Amniotic epithelial cell (primary cell): Measurements from ENCODE around the gene CRYZL1.
"Not testable (repeated sequence)": the region's sequence is repeated elsewhere in the genome, so short reads cannot be mapped to it uniquely, and the experiment has no call there.

Source experiments
- DNase-seq: peaks from one replicate; pipeline ENCODE4 v3.0.0-alpha.2; 2010; ENCODE audit warnings: low read depth

Gene CRYZL1

GRCh38 chr21:33641352-33642026 lies at the start of gene CRYZL1:
Gene CRYZL1 (minus strand): TSS chr21:33641741. CDS start chr21:33631551, 10,190 bp downstream.
- peak; percentile 100 for DNase-seq

DNA sequence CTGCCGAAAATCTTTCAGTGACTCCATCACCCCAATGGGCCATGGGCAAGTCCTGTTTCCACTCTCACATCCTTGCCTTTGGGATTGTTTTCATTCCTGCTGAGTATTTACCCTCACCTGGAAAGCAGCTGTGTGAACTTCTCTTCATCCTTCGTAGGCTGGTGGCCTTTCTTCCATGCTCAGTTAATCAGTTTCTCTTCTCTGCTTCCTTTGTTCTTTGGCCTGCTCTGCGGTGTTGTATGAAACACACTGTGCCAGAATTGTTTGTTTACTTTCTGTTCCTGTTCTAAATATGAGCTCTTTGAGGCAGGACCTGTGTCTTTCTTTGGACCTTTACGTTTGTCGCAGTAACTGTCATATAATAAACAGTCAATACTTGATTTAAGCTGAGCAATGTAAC lies 49.3 kb upstream of the CRYZL1 start:
- DNase-seq: no peak

- DNase-seq: no peak
Measured at GRCh38 chr21:33688353-33688752, 46.8 kb upstream of the CRYZL1 start.

- DNase-seq: no peak
Measured at GRCh38 chr21:33687634-33688033, 46.1 kb upstream of the CRYZL1 start.

DNA sequence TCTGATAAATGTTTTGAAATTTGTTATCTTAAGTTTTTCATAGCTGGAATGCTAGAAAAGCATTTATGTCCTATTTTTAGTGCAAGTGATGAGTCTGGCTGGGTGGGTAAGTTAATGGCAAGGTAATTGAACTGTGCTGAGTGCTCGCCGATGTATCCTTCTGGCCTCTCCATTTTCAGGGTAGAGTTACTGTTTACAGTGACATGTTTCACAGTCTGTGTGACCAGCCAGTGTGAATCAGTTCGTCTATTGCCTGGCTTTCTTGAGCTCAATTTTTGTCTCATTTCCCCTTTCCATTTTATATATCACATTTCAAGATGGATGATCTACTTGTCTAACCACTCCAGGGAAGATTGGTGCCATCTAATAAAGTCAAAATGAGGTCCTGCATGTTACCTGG lies 44.8 kb upstream of the CRYZL1 start:
- DNase-seq: no peak

- DNase-seq: peak; percentile 63
Measured at GRCh38 chr21:33685613-33686197, 44.2 kb upstream of the CRYZL1 start.

GRCh38 chr21:33684923-33685560 lies 43.5 kb upstream of the CRYZL1 start:
- DNase-seq: peak; percentile 65

DNA sequence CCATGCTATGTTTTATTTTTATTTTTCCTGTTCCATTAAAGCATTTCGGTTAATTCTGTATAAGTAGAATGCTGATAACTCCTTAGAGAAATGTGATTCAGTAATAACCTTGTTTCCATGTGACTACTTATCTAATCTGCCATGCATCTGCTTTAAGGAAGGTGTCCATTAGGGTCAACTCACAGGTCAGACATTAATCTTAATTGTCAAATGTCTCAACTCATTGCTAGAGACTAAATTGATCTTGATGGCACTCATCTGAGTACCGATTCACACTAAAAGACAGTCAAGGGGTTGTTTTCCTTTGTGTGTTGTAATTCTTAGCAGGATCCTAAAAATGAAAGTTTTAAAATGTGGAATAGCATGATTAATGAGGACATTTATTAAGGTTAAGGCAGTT lies 42.5 kb upstream of the CRYZL1 start:
- peak; percentile 16 for DNase-seq

- DNase-seq: peak; percentile 99
Measured at GRCh38 chr21:33682992-33683627, 41.6 kb upstream of the CRYZL1 start.

- DNase-seq: no peak
Measured at GRCh38 chr21:33680870-33681269, 39.3 kb upstream of the CRYZL1 start.

GRCh38 chr21:33677450-33677849 lies 35.9 kb upstream of the CRYZL1 start:
- DNase-seq: no peak

DNA sequence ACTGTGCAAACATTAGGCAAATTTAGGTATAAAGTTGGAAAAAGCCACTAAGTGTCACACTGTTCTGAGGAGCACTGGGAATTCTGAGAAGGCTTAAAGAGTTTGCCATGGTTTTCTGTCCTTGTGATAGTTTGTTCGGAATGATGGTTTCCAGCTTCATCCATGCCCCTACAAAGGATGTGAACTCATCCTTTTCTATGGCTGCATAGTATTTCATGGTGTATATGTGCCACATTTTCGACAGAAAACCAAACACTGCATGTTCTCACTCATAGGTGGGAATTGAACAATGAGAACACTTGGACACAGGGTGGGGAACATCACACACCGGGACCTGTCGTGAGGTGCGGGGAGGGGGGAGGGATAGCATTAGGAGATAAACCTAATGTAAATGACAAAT lies 35.1 kb upstream of the CRYZL1 start:
- not testable (repeated sequence) for DNase-seq

- no peak for DNase-seq
Measured at GRCh38 chr21:33674226-33674625, 32.7 kb upstream of the CRYZL1 start.

DNA sequence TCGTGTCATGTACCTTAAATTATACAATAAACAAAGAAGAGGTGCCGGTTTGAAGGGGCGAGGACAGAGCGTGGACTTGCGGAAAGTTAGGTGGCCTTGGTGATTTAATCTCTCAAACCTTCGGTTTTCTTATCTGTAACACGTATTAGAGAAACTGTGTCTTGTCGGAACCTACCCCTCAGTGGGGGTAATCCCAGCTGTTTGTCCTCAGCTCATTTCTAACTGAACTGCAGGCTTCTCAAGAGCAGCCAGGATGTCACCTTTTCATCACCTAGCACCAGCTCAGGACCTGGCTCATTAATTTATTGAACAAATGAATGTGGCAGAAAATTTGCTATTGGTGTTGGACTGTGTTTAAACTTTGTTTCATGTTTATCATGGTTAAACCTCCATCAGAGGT lies 31.9 kb upstream of the CRYZL1 start:
- DNase-seq: no peak

DNA sequence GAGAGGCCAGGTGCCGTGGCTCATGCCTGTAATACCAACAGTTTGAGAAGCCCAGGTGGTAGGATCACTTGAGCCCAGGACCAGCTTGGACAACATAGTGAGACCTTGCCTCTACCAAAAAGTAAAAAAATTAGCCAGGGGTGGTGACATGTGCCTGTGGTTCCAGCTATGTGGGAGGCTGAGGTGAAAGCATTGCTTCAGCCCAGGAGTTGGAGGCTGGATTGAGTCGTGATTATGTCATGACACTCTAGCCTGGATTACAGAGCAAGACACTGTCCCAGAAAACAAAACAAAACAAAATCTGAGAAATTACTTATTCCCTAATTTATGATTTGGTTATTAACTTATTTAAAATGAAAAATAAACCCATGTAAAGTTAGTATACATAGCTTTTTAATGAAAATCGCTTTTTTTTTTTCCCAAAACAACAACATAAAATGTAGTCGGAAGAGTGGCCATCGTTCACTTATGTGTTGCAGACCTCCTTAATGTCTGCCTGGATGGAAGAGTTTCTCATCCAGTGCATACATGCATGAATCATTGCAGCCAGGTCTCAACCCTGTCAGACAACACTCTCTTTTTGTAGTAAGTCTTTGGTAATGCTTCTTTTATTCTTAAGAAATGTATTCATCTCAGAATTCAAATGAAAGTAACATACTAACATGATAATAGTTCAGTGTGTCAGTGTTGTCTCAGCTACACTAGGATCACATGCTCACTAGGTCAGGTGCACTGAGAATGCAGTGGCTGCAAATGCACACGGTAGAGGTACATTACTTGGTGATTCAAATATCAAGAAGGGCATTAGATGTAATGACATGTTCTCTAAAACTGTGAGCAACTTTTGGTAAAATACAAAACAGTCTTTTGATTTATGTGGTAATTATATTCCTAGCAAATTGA lies 28.8 kb upstream of the CRYZL1 start:
- DNase-seq: peak; percentile 23

DNA sequence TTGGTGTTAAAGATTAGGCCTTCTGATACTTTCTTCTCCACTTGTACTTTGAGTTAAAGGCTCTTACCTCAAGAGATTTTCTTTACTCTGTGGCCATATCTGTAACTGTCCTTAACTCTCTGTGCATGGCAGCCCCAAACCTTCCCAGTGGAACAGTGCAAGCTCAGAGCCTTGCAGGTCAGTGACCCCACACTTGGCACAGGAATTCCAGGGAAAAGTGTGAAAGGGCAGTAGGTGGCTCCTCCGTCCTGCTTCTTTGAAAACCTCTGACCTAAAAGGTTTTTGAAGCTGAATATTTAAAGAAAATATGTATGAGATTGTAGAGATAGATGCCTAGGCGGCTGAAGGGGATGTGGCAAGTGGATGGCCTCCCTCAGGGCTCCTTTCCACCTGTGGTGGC lies 27.1 kb upstream of the CRYZL1 start:
- DNase-seq: no peak

GRCh38 chr21:33668180-33668579 lies 26.6 kb upstream of the CRYZL1 start:
- DNase-seq: peak; percentile 28

GRCh38 chr21:33667636-33668035 lies 26.1 kb upstream of the CRYZL1 start:
- DNase-seq: no peak

DNA sequence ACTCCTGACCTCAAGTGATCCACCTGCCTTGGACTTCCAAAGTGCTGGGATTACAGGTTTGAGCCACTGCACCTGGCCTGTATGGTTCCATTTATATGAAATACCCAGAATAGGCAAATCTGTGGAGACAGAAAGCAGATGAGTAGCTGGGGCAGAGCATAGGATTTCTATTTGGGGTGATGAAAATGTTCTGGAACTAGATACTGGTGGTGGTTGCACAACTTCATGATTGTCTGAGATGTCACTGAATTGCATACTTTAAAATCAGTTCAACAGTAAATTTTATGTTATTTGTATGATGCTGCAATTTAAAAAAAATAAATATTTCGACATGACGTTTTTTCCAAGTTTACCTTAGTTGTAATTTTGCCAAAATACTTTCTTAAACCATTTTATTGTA lies 24.6 kb upstream of the CRYZL1 start:
- peak; percentile 58 for DNase-seq

DNA sequence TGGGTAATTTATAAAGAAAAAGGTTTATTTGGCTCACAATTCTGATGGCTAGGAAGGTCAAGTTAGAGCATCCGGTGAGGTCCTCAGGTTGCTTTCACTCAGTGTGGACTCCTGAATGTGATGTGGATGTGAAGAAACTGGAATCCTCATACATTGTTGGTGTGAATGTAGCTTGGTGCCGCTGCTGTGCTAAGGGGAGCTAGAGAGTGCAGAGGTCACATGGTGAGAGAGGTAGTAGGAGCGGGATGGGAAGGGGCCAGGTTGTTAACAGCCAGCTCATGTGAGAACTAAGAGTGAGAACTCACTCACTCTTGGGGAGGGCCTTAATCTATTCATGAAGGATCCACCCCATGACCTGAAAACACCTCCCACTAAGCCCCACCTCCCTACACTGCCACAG lies 22.6 kb upstream of the CRYZL1 start:
- no peak for DNase-seq

GRCh38 chr21:33663241-33663640 lies 21.7 kb upstream of the CRYZL1 start:
- no peak for DNase-seq

- no peak for DNase-seq
Measured at GRCh38 chr21:33662046-33662445, 20.5 kb upstream of the CRYZL1 start.
